Activated naive CD8-positive, alpha-beta T cell treated with anti-CD3 and anti-CD28 coated beads, Interleukin-2, amount 50 U/mL, for 16 hours (primary cell): ENCODE measurements around the gene NLGN4Y.

Source experiments
- DNase-seq: peaks from one replicate; pipeline ENCODE4 v3.0.0-alpha.2; 2020; ENCODE audit warnings: low read depth, low spot score

The NLGN4Y gene

GRCh38 chrY:14644157-14644952, 120.0 kb downstream of the NLGN4Y start:
- no peak for DNase-seq

GRCh38 chrY:14679181-14679580, 154.9 kb downstream of the NLGN4Y start:
- no peak for DNase-seq

- no peak for DNase-seq
Observed at GRCh38 chrY:14694543-14694942, 170.2 kb downstream of the NLGN4Y start.

GRCh38 chrY:14708158-14708557, 183.8 kb downstream of the NLGN4Y start:
- DNase-seq, result no peak

GRCh38 chrY:14741596-14741995, 217.3 kb downstream of the NLGN4Y start:
- no peak for DNase-seq

- no peak for DNase-seq
Observed at GRCh38 chrY:14748329-14748728, 224.0 kb downstream of the NLGN4Y start.

GRCh38 chrY:14755571-14755970, 231.2 kb downstream of the NLGN4Y start:
- no peak for DNase-seq

GRCh38 chrY:14762903-14763302, 238.6 kb downstream of the NLGN4Y start:
- no peak for DNase-seq

- no peak for DNase-seq
Observed at GRCh38 chrY:14763600-14763999, 239.3 kb downstream of the NLGN4Y start.

- no peak for DNase-seq
Observed at GRCh38 chrY:14778208-14778607, 253.9 kb downstream of the NLGN4Y start.

- no peak for DNase-seq
Observed at GRCh38 chrY:14793104-14793503, 268.8 kb downstream of the NLGN4Y start.

- no peak for DNase-seq
Observed at GRCh38 chrY:14793674-14794073, 269.3 kb downstream of the NLGN4Y start.

GRCh38 chrY:14798010-14798409, 273.7 kb downstream of the NLGN4Y start:
- no peak for DNase-seq

- no peak for DNase-seq
Observed at GRCh38 chrY:14801096-14801495, 276.8 kb downstream of the NLGN4Y start.

GRCh38 chrY:14802125-14802524, 277.8 kb downstream of the NLGN4Y start:
- no peak for DNase-seq

GRCh38 chrY:14804041-14804440, 279.7 kb downstream of the NLGN4Y start:
- DNase-seq, result no peak

- no peak for DNase-seq
Observed at GRCh38 chrY:14818452-14818851, 294.1 kb downstream of the NLGN4Y start.

GRCh38 chrY:14822201-14822600, 297.9 kb downstream of the NLGN4Y start:
- DNase-seq, result no peak

- no peak for DNase-seq
Observed at GRCh38 chrY:14822906-14823305, 298.6 kb downstream of the NLGN4Y start.

- DNase-seq, result no peak
Observed at GRCh38 chrY:14824583-14824982, 300.3 kb downstream of the NLGN4Y start.

- no peak for DNase-seq
Observed at GRCh38 chrY:14825728-14826127, 301.4 kb downstream of the NLGN4Y start.

- no peak for DNase-seq
Observed at GRCh38 chrY:14828531-14828930, 304.2 kb downstream of the NLGN4Y start.

GRCh38 chrY:14829366-14829885, 305.1 kb downstream of the NLGN4Y start:
- no peak for DNase-seq
